Measurements from ENCODE around the gene LPO.

Gene LPO

DNA sequence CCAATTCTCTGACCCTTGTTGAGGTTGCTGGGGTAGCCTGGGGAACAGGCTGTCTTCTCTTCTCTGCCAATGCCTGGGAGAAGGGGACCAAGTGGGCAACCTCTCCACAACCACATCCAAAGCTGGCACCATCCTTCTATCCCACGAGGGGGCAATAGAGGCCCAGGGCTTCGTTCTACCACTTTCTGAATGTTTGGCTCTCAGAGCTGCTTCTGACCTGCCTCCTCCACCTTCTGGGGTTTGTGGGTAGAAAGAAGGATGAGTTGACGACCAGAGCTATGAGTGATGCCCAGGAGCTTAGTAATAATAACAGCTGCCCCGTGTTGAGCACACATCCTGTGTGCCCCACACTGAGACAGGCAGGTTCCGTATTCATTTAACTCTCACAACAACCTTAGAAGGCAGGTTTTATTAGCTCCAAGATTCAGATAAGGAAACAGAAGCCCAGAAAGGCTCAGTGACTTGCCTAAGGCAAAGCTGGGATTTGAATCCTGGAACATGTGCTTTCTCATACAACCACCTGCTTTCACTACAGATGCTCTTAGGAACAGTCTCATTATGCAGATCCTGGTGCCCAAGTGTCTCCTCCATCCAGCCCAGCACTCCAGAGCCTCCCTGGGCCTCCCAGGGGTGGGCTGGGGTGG is 79.2 kb downstream of the LPO start:
- peak; percentile 52 to 76 (median 61) for DNase-seq (ENCODE audit: low read depth in 3 of 3)

DNA sequence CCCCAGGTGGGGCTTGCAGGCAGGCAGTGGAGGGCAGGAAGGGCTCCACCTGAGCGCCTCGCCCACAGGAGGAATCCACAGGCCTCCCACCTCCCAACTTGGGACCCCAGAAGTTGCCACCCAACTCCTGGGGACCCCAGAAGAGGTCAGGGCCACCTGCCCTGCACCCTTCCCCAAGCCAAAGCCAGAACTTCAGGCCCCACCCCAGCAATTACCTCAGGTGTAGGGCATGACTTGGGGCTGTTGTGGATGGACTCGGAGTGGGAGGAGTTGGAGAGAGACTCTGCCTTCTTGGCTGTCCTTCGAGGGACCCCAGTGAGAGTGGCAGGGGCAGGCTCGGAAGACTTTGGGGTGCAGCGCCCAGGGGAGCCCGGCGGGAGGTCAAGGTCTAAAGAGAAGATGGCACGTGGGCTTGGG is 79.7 kb downstream of the LPO start:
- DNase-seq (ENCODE audit: low read depth in 3 of 3) = no peak
